ENCODE measurements around the gene OBP2B.
"Not testable (repeated sequence)": the region's sequence is repeated elsewhere in the genome, so short reads cannot be mapped to it uniquely, and the experiment has no call there.

Gene OBP2B, protein sequence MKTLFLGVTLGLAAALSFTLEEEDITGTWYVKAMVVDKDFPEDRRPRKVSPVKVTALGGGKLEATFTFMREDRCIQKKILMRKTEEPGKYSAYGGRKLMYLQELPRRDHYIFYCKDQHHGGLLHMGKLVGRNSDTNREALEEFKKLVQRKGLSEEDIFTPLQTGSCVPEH

DNA sequence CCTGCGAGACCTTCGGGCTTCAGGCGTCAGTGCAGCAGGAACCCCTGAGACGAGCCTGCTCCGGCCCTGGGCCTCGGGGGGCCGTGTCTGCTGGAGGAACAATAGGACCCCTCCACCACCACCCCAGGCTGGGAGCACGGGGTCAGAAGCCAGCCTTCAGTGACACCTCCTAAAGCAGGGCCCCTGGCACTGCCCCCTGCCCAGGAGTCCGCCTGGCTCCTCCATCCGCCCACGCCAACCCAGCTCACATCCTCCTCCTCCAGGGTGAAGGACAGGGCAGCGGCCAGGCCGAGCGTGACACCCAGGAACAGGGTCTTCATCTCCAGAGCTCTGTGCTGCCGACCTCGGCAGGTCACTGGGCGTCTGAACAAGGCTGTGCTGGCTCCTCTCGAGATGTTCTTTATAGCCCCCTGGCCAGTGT is at the start of gene OBP2B:
TSS of gene OBP2B (minus strand) at position 371 of the 421 bp plus-strand sequence. CDS start at position 320, 51 bp downstream.
- not testable (repeated sequence) for ATAC-seq, DNase-seq

GRCh38 chr9:133258061-133259015 is 49.3 kb upstream of the OBP2B start:
- ATAC-seq (no peak), DNase-seq (no peak)

GRCh38 chr9:133257465-133257956 is 48.5 kb upstream of the OBP2B start:
- DNase-seq (no peak), ATAC-seq (no peak)

DNA sequence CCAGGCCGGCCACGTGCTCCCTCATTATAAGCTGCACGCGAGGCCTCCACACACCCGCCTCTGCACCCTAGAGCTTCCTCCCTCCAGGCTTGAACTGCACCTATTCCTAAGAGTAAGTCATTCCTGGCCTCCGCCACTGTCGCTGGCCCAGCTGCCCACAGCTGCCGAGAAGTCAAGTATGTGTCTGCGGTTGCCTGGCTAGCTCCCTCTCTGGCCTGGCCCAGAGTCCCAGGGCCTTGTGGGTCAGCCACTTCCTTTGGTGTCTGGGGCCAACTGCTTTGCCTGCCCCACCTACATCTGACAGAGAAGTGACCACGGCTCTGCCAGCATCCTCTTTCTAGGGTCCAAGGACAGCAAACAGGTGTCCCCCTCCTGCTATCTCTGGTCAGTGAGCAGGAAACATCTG is 47.6 kb upstream of the OBP2B start:
- no peak for DNase-seq
- no peak for ATAC-seq

DNA sequence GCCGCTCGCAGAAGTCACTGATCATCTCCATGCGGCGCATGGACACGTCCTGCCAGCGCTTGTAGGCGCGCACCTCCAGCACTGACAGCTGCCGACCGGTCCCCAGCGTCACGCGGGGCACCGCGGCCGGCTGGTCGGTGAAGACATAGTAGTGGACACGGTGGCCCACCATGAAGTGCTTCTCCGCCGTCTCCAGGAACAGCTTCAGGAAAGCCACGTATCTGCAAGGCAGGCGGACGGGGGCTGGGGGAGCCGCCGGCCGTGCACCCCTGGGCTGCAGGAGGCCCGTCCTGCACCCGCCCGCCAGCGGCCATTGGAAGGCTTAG is 47.0 kb upstream of the OBP2B start:
- DNase-seq (no peak), ATAC-seq (no peak)

GRCh38 chr9:133255371-133256135 is 46.5 kb upstream of the OBP2B start:
- DNase-seq (no peak), ATAC-seq (no peak)

- ATAC-seq: no peak
- DNase-seq: no peak
These were observed 45.4 kb upstream of the OBP2B start for GRCh38 chr9:133254471-133254870.

DNA sequence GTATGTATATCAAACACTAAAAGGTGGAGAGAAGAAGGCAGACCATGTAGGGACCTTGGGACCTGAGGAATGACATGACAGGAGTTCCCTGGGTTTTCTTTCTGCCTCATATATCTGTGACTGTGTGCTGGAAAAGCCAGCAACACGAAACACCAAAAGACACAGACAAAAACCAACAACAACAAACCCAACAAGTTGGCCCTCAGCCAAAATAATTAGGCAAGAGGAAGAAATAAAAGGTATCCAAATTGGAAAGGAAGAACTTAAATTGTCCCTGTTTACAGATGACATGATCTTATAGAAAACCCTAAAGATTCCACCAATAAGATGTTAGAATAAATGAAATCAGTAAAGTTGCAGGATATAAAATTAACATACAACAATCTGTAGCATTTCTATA is 44.2 kb upstream of the OBP2B start:
- no peak for ATAC-seq
- DNase-seq: no peak

- DNase-seq (no peak), ATAC-seq (no peak)
These were observed 43.4 kb upstream of the OBP2B start for GRCh38 chr9:133252301-133253020.

GRCh38 chr9:133251773-133252172 is 42.7 kb upstream of the OBP2B start:
- DNase-seq (no peak), ATAC-seq (no peak)

DNA sequence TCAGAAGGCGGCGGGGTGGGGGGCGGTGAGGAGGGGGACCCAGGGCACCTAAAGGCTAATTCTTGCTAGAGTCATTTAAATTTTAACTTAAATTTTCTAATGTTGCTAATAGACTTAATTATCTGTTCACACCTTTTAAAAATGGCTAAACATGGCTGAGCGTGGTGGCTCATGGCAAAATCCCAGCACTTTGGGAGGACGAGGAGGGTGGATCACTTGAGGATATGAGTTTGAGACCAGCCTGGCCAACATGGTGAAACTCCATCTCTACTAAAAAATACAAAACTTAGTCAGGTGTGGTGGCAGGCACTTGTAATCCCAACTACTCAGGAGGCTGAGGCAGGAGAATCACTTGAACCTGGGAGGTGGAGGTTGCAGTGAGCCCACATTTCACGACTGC is 42.2 kb upstream of the OBP2B start:
- DNase-seq, ATAC-seq: not testable (repeated sequence)

- DNase-seq: no peak
- ATAC-seq: no peak
These were observed 41.7 kb upstream of the OBP2B start for GRCh38 chr9:133250741-133251170.

GRCh38 chr9:133249337-133249736 is 40.3 kb upstream of the OBP2B start:
- ATAC-seq: no peak
- no peak for DNase-seq

DNA sequence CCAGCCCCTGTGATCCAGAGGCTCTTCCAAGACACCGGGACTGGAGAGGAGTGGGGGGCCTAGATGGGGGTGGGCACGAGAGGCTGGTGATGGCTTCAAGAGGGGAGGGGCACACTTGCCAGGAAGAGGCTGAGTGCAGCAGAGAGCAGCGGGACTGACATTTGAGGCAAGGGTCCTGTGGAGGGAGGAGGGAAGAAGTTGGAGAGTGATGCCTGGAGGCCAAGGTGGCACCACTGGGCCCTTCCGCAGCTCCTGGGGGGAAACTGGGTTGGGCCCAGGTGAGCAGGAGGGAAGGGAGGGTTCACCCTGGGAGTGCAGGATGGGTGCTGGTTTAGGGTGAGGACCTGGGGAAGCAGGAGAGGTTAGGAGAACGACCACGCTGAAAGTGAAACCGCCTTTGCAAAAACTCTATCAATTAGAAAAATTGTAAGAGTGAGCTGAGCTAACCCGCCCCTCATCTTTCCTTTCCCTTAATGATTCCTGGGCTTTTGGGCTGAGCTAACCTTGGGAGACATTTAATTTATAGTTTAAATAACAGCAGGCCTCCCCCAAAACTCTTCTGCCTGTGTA is 39.8 kb upstream of the OBP2B start:
- DNase-seq (no peak), ATAC-seq (no peak)

DNA sequence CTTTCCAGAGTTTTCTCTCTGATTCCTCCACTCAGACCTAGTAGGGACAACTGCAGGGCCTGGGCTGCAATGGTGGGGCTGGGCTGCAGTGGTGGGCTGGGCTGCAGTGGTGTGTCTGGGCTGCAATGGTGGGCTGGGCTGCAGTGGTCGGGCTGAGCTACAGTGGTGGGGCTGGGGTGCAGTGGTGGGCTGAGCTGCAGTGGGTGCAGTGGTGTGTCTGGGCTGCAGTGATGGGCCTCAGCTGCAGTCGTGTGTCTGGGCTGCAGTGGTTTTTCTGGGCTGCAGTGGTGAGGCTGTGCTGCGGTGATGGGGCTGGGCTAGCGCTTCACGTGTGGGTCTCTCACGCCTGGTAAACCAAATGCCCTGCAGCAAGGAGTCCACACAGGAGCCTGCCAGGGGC is 38.6 kb upstream of the OBP2B start:
- no peak for DNase-seq
- ATAC-seq: no peak

- DNase-seq: no peak
- ATAC-seq: no peak
These were observed 37.9 kb upstream of the OBP2B start for GRCh38 chr9:133246991-133247390.

GRCh38 chr9:133246562-133246961 is 37.5 kb upstream of the OBP2B start:
- no peak for ATAC-seq
- no peak for DNase-seq

- ATAC-seq: no peak
- no peak for DNase-seq
These were observed 33.9 kb upstream of the OBP2B start for GRCh38 chr9:133242991-133243390.

DNA sequence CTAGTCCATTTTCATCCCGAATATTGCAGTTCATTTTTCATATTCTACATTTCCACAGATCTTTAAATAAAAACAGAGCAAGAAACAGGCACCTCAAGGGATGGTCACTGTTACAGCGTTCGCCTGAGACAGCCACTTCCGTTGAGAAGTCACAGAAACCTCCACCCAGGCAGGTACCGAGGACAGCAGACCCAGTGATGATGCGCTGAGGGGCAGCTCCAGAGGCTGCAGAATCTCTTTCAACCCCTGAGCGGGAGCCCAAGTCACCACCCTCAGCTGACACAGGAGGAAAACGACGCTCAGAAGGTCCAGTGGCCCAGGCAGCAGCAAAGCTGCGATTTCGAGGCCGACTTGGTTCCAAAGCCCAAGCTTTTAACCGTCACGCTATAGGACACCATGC is 33.2 kb upstream of the OBP2B start:
- ATAC-seq: no peak

DNA sequence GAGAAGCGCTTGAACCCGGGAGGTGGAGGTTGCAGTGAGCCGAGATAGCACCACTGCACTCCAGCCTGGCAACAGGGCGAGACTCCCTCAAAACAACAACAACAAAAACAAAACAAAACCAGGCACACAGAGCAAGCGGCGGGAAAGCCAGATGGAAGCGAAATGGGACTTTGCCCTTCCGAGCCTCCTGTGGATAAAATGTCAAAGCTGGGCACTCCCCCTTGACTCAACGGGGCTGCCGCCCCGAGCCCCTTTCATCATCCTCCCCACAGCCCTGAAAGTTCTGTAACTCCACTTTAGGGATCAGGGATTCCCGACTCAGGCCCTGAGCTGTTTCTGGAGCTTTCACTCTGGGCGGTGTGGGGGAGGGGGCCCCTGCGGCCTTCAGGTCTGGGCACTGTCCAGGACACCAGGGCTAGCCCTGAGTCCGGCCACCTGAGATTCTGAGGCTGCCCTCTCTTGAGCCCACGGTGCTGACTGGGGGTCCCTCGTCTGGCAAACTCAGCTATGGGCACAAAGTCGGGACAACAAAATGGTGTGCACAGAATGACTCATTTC is 30.6 kb upstream of the OBP2B start:
- ATAC-seq (no peak), DNase-seq (no peak)

More for the DNA sequence above, 33.2 kb upstream of the OBP2B start:
- DNase-seq: no peak

GRCh38 chr9:133238851-133239532 is 29.9 kb upstream of the OBP2B start:
- DNase-seq (peak; percentile 81), ATAC-seq (peak; percentile 81)
